ENCODE results near the gene PSMD10.

DNA sequence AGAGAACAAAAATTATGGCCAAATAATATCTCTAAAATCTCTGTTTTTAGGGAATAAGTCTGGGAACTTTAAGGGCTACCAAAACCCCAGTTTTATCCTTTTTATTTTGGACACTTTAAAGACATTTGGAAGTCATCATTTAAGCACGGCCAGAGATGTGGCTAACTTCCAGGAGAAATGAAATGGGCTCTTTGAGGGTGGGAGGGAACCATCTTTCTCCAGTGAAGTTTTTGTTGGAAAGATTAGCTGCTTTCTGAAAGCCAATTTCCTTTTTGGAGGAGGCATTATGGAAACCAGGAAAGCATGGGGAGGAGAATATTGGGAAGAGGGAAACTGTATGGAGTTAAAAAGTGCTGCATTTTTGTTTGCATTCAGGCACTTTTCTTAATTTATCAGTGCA lies 41.7 kb downstream of the PSMD10 start:
- TF ChIP-seq, protein P1, sequence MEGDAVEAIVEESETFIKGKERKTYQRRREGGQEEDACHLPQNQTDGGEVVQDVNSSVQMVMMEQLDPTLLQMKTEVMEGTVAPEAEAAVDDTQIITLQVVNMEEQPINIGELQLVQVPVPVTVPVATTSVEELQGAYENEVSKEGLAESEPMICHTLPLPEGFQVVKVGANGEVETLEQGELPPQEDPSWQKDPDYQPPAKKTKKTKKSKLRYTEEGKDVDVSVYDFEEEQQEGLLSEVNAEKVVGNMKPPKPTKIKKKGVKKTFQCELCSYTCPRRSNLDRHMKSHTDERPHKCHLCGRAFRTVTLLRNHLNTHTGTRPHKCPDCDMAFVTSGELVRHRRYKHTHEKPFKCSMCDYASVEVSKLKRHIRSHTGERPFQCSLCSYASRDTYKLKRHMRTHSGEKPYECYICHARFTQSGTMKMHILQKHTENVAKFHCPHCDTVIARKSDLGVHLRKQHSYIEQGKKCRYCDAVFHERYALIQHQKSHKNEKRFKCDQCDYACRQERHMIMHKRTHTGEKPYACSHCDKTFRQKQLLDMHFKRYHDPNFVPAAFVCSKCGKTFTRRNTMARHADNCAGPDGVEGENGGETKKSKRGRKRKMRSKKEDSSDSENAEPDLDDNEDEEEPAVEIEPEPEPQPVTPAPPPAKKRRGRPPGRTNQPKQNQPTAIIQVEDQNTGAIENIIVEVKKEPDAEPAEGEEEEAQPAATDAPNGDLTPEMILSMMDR (optimal IDR thresholded peaks at IDR 0.05 in 1 of 3, IDR thresholded peaks at IDR 0.05 in 1 of 3, conservative IDR thresholded peaks at IDR 0.05 in 1 of 3; ENCODE audit: extremely low read depth in 1 of 3, insufficient read depth in 2 of 3, low read length in 3 of 3) = no peak
- TF ChIP-seq EZH2 (IDR thresholded peaks at IDR 0.05; ENCODE audit: low read length) = no peak

Measured in keratinocyte (primary cell).